ENCODE results near the gene ANKLE2. TPM values are rescaled to one million over a fixed set of nuclear protein-coding genes. Genes with fewer than 3 reads are reported as not detected.

The ANKLE2 gene
- total and polyA plus RNA-seq, 2 of the 8 experiments (the other 6 are each of a cell fraction or from before 2014, with no cell fraction given) = 41.0 to 64.9 TPM

GRCh38 chr12:132735496-132735895, 26.1 kb downstream of the ANKLE2 start (continued):
- TF ChIP-seq RXRA (IDR thresholded peaks at IDR 0.05; ENCODE audit: insufficient read depth, low read depth, low read length) (no peak), EGR1 (IDR thresholded peaks at IDR 0.05; ENCODE audit: borderline replicate concordance, low read depth, low read length) (no peak), SUZ12 (IDR thresholded peaks at IDR 0.05; ENCODE audit: low read length) (no peak)

Measured in H1 (cell line).